Lower lobe of right lung (tissue), 2 donors: ENCODE results near the gene EP400. TPM values are rescaled to one million over a fixed set of nuclear protein-coding genes. Genes with fewer than 3 reads are reported as not detected.

Experiments used
- ATAC-seq, 2 donors: fragments of 200-7000 bp; cut with Tn5 transposase; one replicate each; pipeline ENCODE4 v1.9.1; 2020 to 2022; ENCODE audit warnings: mild to moderate bottlenecking in 2 of 2, moderate library complexity in 2 of 2
- DNase-seq: peaks from one replicate; pipeline ENCODE4 v3.0.0-alpha.2; 2020
- H3K27ac ChIP-seq: fragments of 200-600 bp; one replicate; pipeline ENCODE4 v1.8.0; 2022
- H3K27me3 ChIP-seq: fragments of 200-600 bp; one replicate; pipeline ENCODE4 v1.8.0; 2022; ENCODE audit warnings: low read depth
- H3K36me3 ChIP-seq: fragments of 200-600 bp; one replicate; pipeline ENCODE4 v1.8.0; 2022; ENCODE audit warnings: mild to moderate bottlenecking
- H3K4me1 ChIP-seq: fragments of 200-600 bp; one replicate; pipeline ENCODE4 v1.8.0; 2022
- H3K4me3 ChIP-seq: fragments of 200-600 bp; one replicate; pipeline ENCODE4 v1.8.0; 2022; ENCODE audit warnings: mild to moderate bottlenecking
- H3K9me3 ChIP-seq: fragments of 200-600 bp; one replicate; pipeline ENCODE4 v1.8.0; 2022
- CTCF ChIP-seq: fragments of 200-600 bp; IDR thresholded peaks from one replicate; pipeline ENCODE4 v1.8.0; 2022; ENCODE audit warnings: antibody characterized with exemption, mild to moderate bottlenecking
- intact Hi-C: fragments of 100-400 bp; cut with DNase I; formaldehyde crosslinking; loops from one replicate; pipeline ENCODE4 v1.11.0; 2022
- total RNA-seq: library from RNA; stranded (reverse); fragmentation: NEBNext Ultra II Directional; extraction: Animal tissue kit (Norgen Biotek cat#: 25700); gene quantifications from one replicate; pipeline ENCODE4 v1.2.1, GENCODE V29; 2021
- donor health status: DM: no; HTN: yes; CAD: no; lungs with severe emphysema.

EP400 gene
- total RNA-seq, 1 donor from 2014 or later: 46.2 TPM

- H3K27ac ChIP-seq: peak overlapping the region; percentile 6
- ATAC-seq: no peak
- no peak overlapping the region for H3K4me3 ChIP-seq
- no peak for DNase-seq
- no peaks in the 10 kb centered on the region for H3K9me3 ChIP-seq
- H3K4me1 ChIP-seq: peaks cover 9% of the 10 kb centered on the region
- TF ChIP-seq CTCF: no peak
- intact Hi-C loops: no loop called here
- H3K27me3 ChIP-seq: no peaks in the 10 kb centered on the region
- peaks cover 97% of the 10 kb centered on the region for H3K36me3 ChIP-seq
Observed at GRCh38 chr12:131911851-131912477, 37.8 kb upstream of the EP400 start.

GRCh38 chr12:131912518-131913274, 37.0 kb upstream of the EP400 start:
- no peaks in the 10 kb centered on the region for H3K27me3 ChIP-seq
- H3K4me1 ChIP-seq: peaks cover 9% of the 10 kb centered on the region
- no peak for TF ChIP-seq CTCF
- H3K36me3 ChIP-seq: peaks cover 96% of the 10 kb centered on the region
- no peak for DNase-seq
- H3K4me3 ChIP-seq: no peak overlapping the region
- intact Hi-C loops: no loop called here
- peak; percentile 3 to 25 for ATAC-seq
- peak overlapping the region; percentile 6 for H3K27ac ChIP-seq
- H3K9me3 ChIP-seq: no peaks in the 10 kb centered on the region

GRCh38 chr12:131913666-131914065, 36.1 kb upstream of the EP400 start:
- intact Hi-C loops: no loop called here
- Histone ChIP-seq H3K9me3 (no peaks in the 10 kb centered on the region), H3K4me3 (no peak overlapping the region), H3K36me3 (peaks cover 95% of the 10 kb centered on the region), H3K27me3 (no peaks in the 10 kb centered on the region), H3K27ac (no peak overlapping the region), H3K4me1 (peaks cover 9% of the 10 kb centered on the region)
- TF ChIP-seq CTCF: no peak
- ATAC-seq (no peak), DNase-seq (no peak)

- TF ChIP-seq CTCF: no peak
- Histone ChIP-seq H3K27ac (no peak overlapping the region), H3K36me3 (peaks cover 92% of the 10 kb centered on the region), H3K4me3 (no peak overlapping the region), H3K27me3 (no peaks in the 10 kb centered on the region), H3K9me3 (no peaks in the 10 kb centered on the region), H3K4me1 (peaks cover 9% of the 10 kb centered on the region)
- intact Hi-C loops: no loop called here
- ATAC-seq: no peak
- no peak for DNase-seq
Observed at GRCh38 chr12:131914179-131914702, 35.5 kb upstream of the EP400 start.

- Histone ChIP-seq H3K9me3 (no peaks in the 10 kb centered on the region), H3K27me3 (no peaks in the 10 kb centered on the region), H3K4me3 (no peak overlapping the region), H3K36me3 (peaks cover 92% of the 10 kb centered on the region), H3K27ac (no peak overlapping the region), H3K4me1 (peaks cover 9% of the 10 kb centered on the region)
- DNase-seq (no peak), ATAC-seq (no peak)
- intact Hi-C loops: no loop called here
- TF ChIP-seq CTCF: no peak
Observed at GRCh38 chr12:131915000-131915689, 34.6 kb upstream of the EP400 start.
